H1 (cell line): ENCODE measurements around the gene RORB. TPM values are rescaled to one million over a fixed set of nuclear protein-coding genes. Genes with fewer than 3 reads are reported as not detected.

Experiments
- CTCF ChIA-PET: fragments of 300-600 bp; sonication (Branson Sonifier 250); formaldehyde crosslinking; loops from one replicate; lab custom pipeline; 2021; ENCODE audit not compliant: partially characterized antibody; lab: Charles Lee
- POLR2A ChIA-PET: fragments of 300-600 bp; sonication (Branson Sonifier 250); formaldehyde crosslinking; loops from one replicate; lab custom pipeline; 2021; ENCODE audit warnings: inconsistent platforms; ENCODE audit not compliant: partially characterized antibody; lab: Charles Lee
- DNase-seq, 2 experiments: peaks; one replicate each; pipeline versions ENCODE4 v3.0.0 to v3.0.0-alpha.2; 2010 to 2022; ENCODE audit warnings: low spot score in 2 of 2, low read depth in 1 of 2, mixed read lengths in 1 of 2
- FAIRE-seq: peaks from 2 replicates; lab custom pipeline; 2011; peaks lifted over from hg19 to GRCh38; lab: Jason Lieb, UNC
- H2AFZ ChIP-seq: 2 replicates; pipeline ENCODE4 v1.8.1; 2012; ENCODE audit warnings: low read length, inconsistent platforms
- H2AK5ac ChIP-seq: 2 replicates; pipeline ENCODE4 v1.6.1; 2013; ENCODE audit warnings: low read depth, low read length
- H2BK120ac ChIP-seq: replicated peaks from 2 replicates; pipeline ENCODE3; 2013; ENCODE audit warnings: low read depth, low read length, inconsistent platforms
- H2BK12ac ChIP-seq: 2 replicates; pipeline ENCODE4 v1.6.1; 2013; ENCODE audit warnings: low read depth, low read length
- H2BK15ac ChIP-seq: 2 replicates; pipeline ENCODE4 v1.6.1; 2013; ENCODE audit warnings: low read length
- H2BK20ac ChIP-seq: 2 replicates; pipeline ENCODE4 v1.6.1; 2013; ENCODE audit warnings: low read length
- H2BK5ac ChIP-seq: 2 replicates; pipeline ENCODE4 v1.6.1; 2013; ENCODE audit warnings: low read depth, low read length
- H3K14ac ChIP-seq: 2 replicates; pipeline ENCODE4 v1.6.1; 2013; ENCODE audit warnings: inconsistent platforms; ENCODE audit not compliant: insufficient read length
- H3K18ac ChIP-seq: 2 replicates; pipeline ENCODE4 v1.6.1; 2013; ENCODE audit warnings: low read length; ENCODE audit errors: extremely low read depth
- H3K23ac ChIP-seq: 2 replicates; pipeline ENCODE4 v1.6.1; 2013; ENCODE audit warnings: inconsistent platforms; ENCODE audit not compliant: insufficient read length
- H3K23me2 ChIP-seq: 2 replicates; pipeline ENCODE4 v1.6.1; 2013; ENCODE audit warnings: low read depth, low read length
- H3K27ac ChIP-seq: 2 replicates; pipeline ENCODE4 v1.6.1; 2011; ENCODE audit warnings: low read depth, low read length, inconsistent platforms
- H3K27me3 ChIP-seq, 4 experiments: replicated peaks in 1 of 4; 1 replicate in 1 of 4; 2 replicates in 3 of 4; pipeline versions ENCODE4 v1.6.1 to v1.8.1; 2011 to 2013; ENCODE audit warnings: low read length in 3 of 4, mild to moderate bottlenecking in 3 of 4, inconsistent platforms in 2 of 4, mixed read lengths in 2 of 4, moderate library complexity in 1 of 4; ENCODE audit not compliant: control insufficient read depth in 3 of 4, insufficient read depth in 3 of 4; ENCODE audit errors: extremely low read depth in 1 of 4
- H3K36me3 ChIP-seq, 4 experiments: 2 replicates each; pipeline versions ENCODE4 v1.6.1 to v1.8.1; 2011 to 2013; ENCODE audit warnings: mild to moderate bottlenecking in 4 of 4, low read length in 3 of 4, moderate library complexity in 2 of 4, control low read depth in 1 of 4, inconsistent platforms in 1 of 4; ENCODE audit not compliant: insufficient read depth in 4 of 4, control insufficient read depth in 2 of 4
- H3K4ac ChIP-seq: replicated peaks from 2 replicates; pipeline ENCODE3; 2013; ENCODE audit warnings: low read length, low read depth, mixed read lengths, inconsistent platforms; ENCODE audit not compliant: insufficient read length
- H3K4me1 ChIP-seq, 4 experiments: replicated peaks in 1 of 4; 1 replicate in 1 of 4; 2 replicates in 3 of 4; pipeline versions ENCODE4 v1.6.1 to v1.8.1; 2011 to 2013; ENCODE audit warnings: low read length in 3 of 4, inconsistent platforms in 2 of 4, mixed read lengths in 1 of 4; ENCODE audit not compliant: insufficient read depth in 4 of 4, control insufficient read depth in 3 of 4
- H3K4me2 ChIP-seq, 2 experiments: 2 replicates each; pipeline versions ENCODE4 v1.6.1 to v1.8.1; 2011 to 2013; ENCODE audit warnings: low read depth in 2 of 2, low read length in 2 of 2, control low read depth in 1 of 2, inconsistent platforms in 1 of 2, mild to moderate bottlenecking in 1 of 2; ENCODE audit not compliant: insufficient read depth in 1 of 2
- H3K4me3 ChIP-seq, 4 experiments: fragments of 200-600, 300-600 bp in 1 of 4; sonication (generic), shearing (Covaris generic), sonication (Bioruptor Twin) in 1 of 4; 2 replicates each; pipeline versions ENCODE4 v1.5.1 to v1.8.1; 2011 to 2016; ENCODE audit warnings: low read length in 4 of 4, low read depth in 3 of 4, control low read depth in 2 of 4, inconsistent platforms in 2 of 4, mild to moderate bottlenecking in 2 of 4, mixed read lengths in 1 of 4, moderate library complexity in 1 of 4; ENCODE audit not compliant: insufficient read depth in 2 of 4; ENCODE audit errors: extremely low read depth in 1 of 4
- H3K56ac ChIP-seq: replicated peaks from 2 replicates; pipeline ENCODE3; 2013; ENCODE audit warnings: low read depth, mild to moderate bottlenecking, mixed read lengths, low read length, inconsistent platforms; ENCODE audit not compliant: insufficient read length
- H3K79me1 ChIP-seq: 2 replicates; pipeline ENCODE4 v1.6.1; 2013; ENCODE audit warnings: low read depth, low read length, control low read depth
- H3K79me2 ChIP-seq, 2 experiments: 2 replicates each; pipeline versions ENCODE4 v1.6.1 to v1.8.1; 2012 to 2013; ENCODE audit warnings: low read length in 2 of 2, mild to moderate bottlenecking in 2 of 2, inconsistent platforms in 1 of 2; ENCODE audit not compliant: insufficient read depth in 2 of 2, control insufficient read depth in 1 of 2
- H3K9ac ChIP-seq, 4 experiments: replicated peaks in 1 of 4; 1 replicate in 1 of 4; 2 replicates in 3 of 4; pipeline versions ENCODE4 v1.6.1 to v1.8.1; 2011 to 2013; ENCODE audit warnings: low read depth in 3 of 4, low read length in 3 of 4, control low read depth in 2 of 4, mild to moderate bottlenecking in 2 of 4, moderate library complexity in 2 of 4, inconsistent platforms in 1 of 4; ENCODE audit errors: extremely low read depth in 1 of 4
- H3K9me3 ChIP-seq, 2 experiments: 2 replicates each; pipeline versions ENCODE4 v1.6.1 to v1.8.1; 2012 to 2013; ENCODE audit warnings: mild to moderate bottlenecking in 2 of 2, moderate library complexity in 2 of 2, control low read depth in 1 of 2, inconsistent platforms in 1 of 2, low read depth in 1 of 2, low read length in 1 of 2, mixed read lengths in 1 of 2; ENCODE audit not compliant: insufficient read depth in 2 of 2
- H4K20me1 ChIP-seq, 2 experiments: replicated peaks in 1 of 2; 2 replicates each; pipeline versions ENCODE3 to v1.8.1; 2011 to 2013; ENCODE audit warnings: inconsistent platforms in 2 of 2, low read length in 2 of 2, mild to moderate bottlenecking in 1 of 2; ENCODE audit not compliant: insufficient read depth in 2 of 2, control insufficient read depth in 1 of 2
- H4K5ac ChIP-seq: 2 replicates; pipeline ENCODE4 v1.6.1; 2013; ENCODE audit warnings: low read length, low read depth, mixed read lengths, inconsistent platforms; ENCODE audit not compliant: insufficient read length
- H4K8ac ChIP-seq: 2 replicates; pipeline ENCODE4 v1.8.0; 2013; ENCODE audit warnings: mild to moderate bottlenecking, moderate library complexity, low read length, inconsistent platforms; ENCODE audit not compliant: insufficient read depth; ENCODE audit errors: extremely low read depth
- H4K91ac ChIP-seq: replicated peaks from 2 replicates; pipeline ENCODE3; 2013; ENCODE audit warnings: low read length, mixed read lengths, inconsistent platforms; ENCODE audit not compliant: insufficient read length
- BACH1 ChIP-seq: IDR thresholded peaks from 2 replicates; pipeline ENCODE4 v1.6.1; 2012; ENCODE audit warnings: low read length, improper control_type of control experiment
- BCL11A ChIP-seq, 2 experiments: IDR thresholded peaks; one replicate each; pipeline ENCODE4 v1.6.1; 2011; ENCODE audit warnings: low read depth in 2 of 2, low read length in 2 of 2, mild to moderate bottlenecking in 2 of 2
- CREB1 ChIP-seq: IDR thresholded peaks from 2 replicates; pipeline ENCODE4 v1.6.1; 2012; ENCODE audit warnings: inconsistent platforms
- CTBP2 ChIP-seq: IDR thresholded peaks from 2 replicates; pipeline ENCODE4 v1.7.0; 2011; ENCODE audit warnings: borderline replicate concordance, mild to moderate bottlenecking, moderate library complexity, mixed read lengths, low read length; ENCODE audit not compliant: insufficient read depth, insufficient read length
- FOSL1 ChIP-seq: IDR thresholded peaks from 2 replicates; pipeline ENCODE4 v1.6.1; 2011; ENCODE audit warnings: mild to moderate bottlenecking, low read depth, low read length, moderate library complexity; ENCODE audit not compliant: insufficient read depth
- HDAC6 ChIP-seq: IDR thresholded peaks from one replicate; pipeline ENCODE4 v1.7.1; 2012; ENCODE audit warnings: low read depth, mild to moderate bottlenecking, inconsistent platforms, low read length, moderate library complexity
- JUN ChIP-seq: IDR thresholded peaks from 2 replicates; pipeline ENCODE4 v1.6.1; 2011; ENCODE audit warnings: low read depth, mild to moderate bottlenecking, improper control_type of control experiment, low read length
- JUND ChIP-seq: IDR thresholded peaks from 2 replicates; pipeline ENCODE4 v1.6.1; 2011; ENCODE audit warnings: mild to moderate bottlenecking, improper control_type of control experiment, low read length
- POU5F1 ChIP-seq: IDR thresholded peaks from 2 replicates; pipeline ENCODE4 v1.6.1; 2011; ENCODE audit warnings: low read depth, mild to moderate bottlenecking, low read length, moderate library complexity
- RXRA ChIP-seq: IDR thresholded peaks from 2 replicates; pipeline ENCODE4 v1.6.1; 2011; ENCODE audit warnings: low read depth, mild to moderate bottlenecking, low read length, moderate library complexity; ENCODE audit not compliant: insufficient read depth
- SIRT6 ChIP-seq: IDR thresholded peaks from one replicate; pipeline ENCODE4 v1.7.1; 2012; ENCODE audit warnings: low read length, inconsistent platforms
- SP4 ChIP-seq: IDR thresholded peaks from 2 replicates; pipeline ENCODE4 v1.6.1; 2012; ENCODE audit warnings: low read length, inconsistent platforms
- YY1 ChIP-seq: IDR thresholded peaks from 2 replicates; pipeline ENCODE4 v1.6.1; 2011; ENCODE audit warnings: low read depth, mild to moderate bottlenecking, low read length
- WGBS, 2 experiments: shearing (Covaris generic) in 1 of 2; methylation state at CpG; one replicate each; pipeline versions ENCODE4 v1.1.6 to v1.1.7; 2013 to 2015; ENCODE audit warnings: low lambda C conversion rate in 2 of 2, mixed read lengths in 2 of 2, inconsistent platforms in 1 of 2, low coverage in 1 of 2, missing lambda C conversion rate in 1 of 2; ENCODE audit not compliant: insufficient replicate concordance in 2 of 2, insufficient coverage in 1 of 2, insufficient read length in 1 of 2; ENCODE audit errors: extremely low coverage in 1 of 2, missing lambda C conversion rate in 1 of 2; 5-methylcytosine and 5-hydroxymethylcytosine counted together
- polyA plus RNA-seq, 7 experiments: library from polyadenylated mRNA; depleted of rRNA in 3 of 7; stranded (reverse) in 5 of 7; unstranded in 2 of 7; fragments of >200 nt in 5 of 7; fragments of 200-250 nt in 2 of 7; gene quantifications; 1 replicate in 5 of 7; 2 replicates in 1 of 7; 4 replicates in 1 of 7; pipeline versions ENCODE4 v1.2.1 to v1.2.3, GENCODE V29; 2011 to 2013; ENCODE audit warnings: missing spikeins in 2 of 7, mixed read lengths in 2 of 7
- total RNA-seq: library from RNA; stranded (reverse); fragmentation: NEBNext Ultra II Directional; extraction: Animal tissue kit (Norgen Biotek cat#: 25700); gene quantifications from 2 replicates; pipeline ENCODE4 v1.2.1, GENCODE V29; 2021
- TF ChIP-seq, protein P1 (sequence below): IDR thresholded peaks from 2 replicates; pipeline ENCODE4 v1.6.1; 2011; ENCODE audit warnings: low read length, improper control_type of control experiment

RORB gene
- total and polyA plus RNA-seq, 2 of the 8 experiments (the other 6 are each of a cell fraction or from before 2014, with no cell fraction given), result 2.3 to 7.1 TPM

DNA sequence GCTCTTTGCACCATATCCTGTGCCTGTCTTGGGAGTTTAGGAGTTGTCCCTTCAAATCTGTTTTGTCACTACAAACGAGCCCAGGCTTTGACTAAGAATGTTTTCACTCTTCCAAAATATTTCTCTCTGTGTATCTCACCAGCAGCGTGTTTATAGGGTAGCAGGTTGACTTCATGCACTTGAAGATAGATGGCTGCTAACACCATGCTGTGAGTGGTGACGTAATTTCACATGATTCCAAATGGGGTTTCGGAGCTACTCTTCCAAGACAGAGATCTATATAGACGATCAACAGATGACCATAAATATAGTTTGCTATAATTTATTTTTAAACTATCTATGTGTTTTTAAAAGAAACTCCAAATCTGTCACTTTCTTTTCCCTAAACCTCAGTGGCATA, 30.6 kb downstream of the RORB start:
- H3K56ac ChIP-seq, result no peak overlapping the region
- H3K9ac ChIP-seq, result no peak overlapping the region
- WGBS, 2 experiments, result 88% methylated on average over 5 of the region's 5 CpGs; no CpG with 5 or more reads in 1 of the 2 experiments
- no peak overlapping the region for H2BK5ac ChIP-seq
- ChIA-PET CTCF (interaction anchor here (1.0 to 2.5 kb wide), 5 partner anchors 9 to 215 kb away, joined by 3 to 9 read pairs (median 3); no protein-coding TSS in a partner anchor), POLR2A (interaction anchor here (0.9 kb wide), 1 partner anchor 8 kb away, joined by 3 read pairs; no protein-coding TSS in a partner anchor)
- no peaks in the 10 kb centered on the region for H3K79me1 ChIP-seq
- H4K5ac ChIP-seq, result no peak overlapping the region
- H3K27ac ChIP-seq, result no peak overlapping the region
- DNase-seq (no peak), FAIRE-seq (no peak)
- no peaks in the 10 kb centered on the region for H3K27me3 ChIP-seq
- H3K18ac ChIP-seq, result no peak overlapping the region
- H4K91ac ChIP-seq, result no peak overlapping the region
- H3K23ac ChIP-seq, result no peak overlapping the region
- no peak overlapping the region for H2BK20ac ChIP-seq
- no peaks in the 10 kb centered on the region for H3K23me2 ChIP-seq
- no peaks in the 10 kb centered on the region for H3K79me2 ChIP-seq
- H4K20me1 ChIP-seq, result no peaks in the 10 kb centered on the region
- H2BK12ac ChIP-seq, result no peak overlapping the region
- no peak overlapping the region for H3K4me3 ChIP-seq
- no peak overlapping the region for H4K8ac ChIP-seq
- no peak overlapping the region for H3K4me2 ChIP-seq
- H3K14ac ChIP-seq, result no peak overlapping the region
- no peak overlapping the region for H2AK5ac ChIP-seq
- no peak overlapping the region for H3K4ac ChIP-seq
- H2BK120ac ChIP-seq, result no peak overlapping the region
- no peaks in the 10 kb centered on the region for H3K9me3 ChIP-seq
- peaks cover 0 to 8% (median 3%) of the 10 kb centered on the region in 4 experiments; a peak in 2 of 7 replicates for H3K4me1 ChIP-seq
- no peak overlapping the region for H2BK15ac ChIP-seq
- H2AFZ ChIP-seq, result no peak overlapping the region
- H3K36me3 ChIP-seq, result no peaks in the 10 kb centered on the region
- TF ChIP-seq POU5F1 (no peak), HDAC6 (no peak), CTBP2 (no peak), BACH1 (no peak), RXRA (no peak), JUN (no peak), SIRT6 (no peak), FOSL1 (no peak), BCL11A (IDR thresholded peaks at IDR 0.05; ENCODE audit: low read depth in 2 of 2, low read length in 2 of 2) (no peak), YY1 (no peak), CREB1 (no peak), SP4 (no peak), JUND (no peak)
- TF ChIP-seq, protein P1, sequence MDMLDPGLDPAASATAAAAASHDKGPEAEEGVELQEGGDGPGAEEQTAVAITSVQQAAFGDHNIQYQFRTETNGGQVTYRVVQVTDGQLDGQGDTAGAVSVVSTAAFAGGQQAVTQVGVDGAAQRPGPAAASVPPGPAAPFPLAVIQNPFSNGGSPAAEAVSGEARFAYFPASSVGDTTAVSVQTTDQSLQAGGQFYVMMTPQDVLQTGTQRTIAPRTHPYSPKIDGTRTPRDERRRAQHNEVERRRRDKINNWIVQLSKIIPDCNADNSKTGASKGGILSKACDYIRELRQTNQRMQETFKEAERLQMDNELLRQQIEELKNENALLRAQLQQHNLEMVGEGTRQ, result no peak
